Measurements from ENCODE around the gene LEP.

Gene LEP

DNA sequence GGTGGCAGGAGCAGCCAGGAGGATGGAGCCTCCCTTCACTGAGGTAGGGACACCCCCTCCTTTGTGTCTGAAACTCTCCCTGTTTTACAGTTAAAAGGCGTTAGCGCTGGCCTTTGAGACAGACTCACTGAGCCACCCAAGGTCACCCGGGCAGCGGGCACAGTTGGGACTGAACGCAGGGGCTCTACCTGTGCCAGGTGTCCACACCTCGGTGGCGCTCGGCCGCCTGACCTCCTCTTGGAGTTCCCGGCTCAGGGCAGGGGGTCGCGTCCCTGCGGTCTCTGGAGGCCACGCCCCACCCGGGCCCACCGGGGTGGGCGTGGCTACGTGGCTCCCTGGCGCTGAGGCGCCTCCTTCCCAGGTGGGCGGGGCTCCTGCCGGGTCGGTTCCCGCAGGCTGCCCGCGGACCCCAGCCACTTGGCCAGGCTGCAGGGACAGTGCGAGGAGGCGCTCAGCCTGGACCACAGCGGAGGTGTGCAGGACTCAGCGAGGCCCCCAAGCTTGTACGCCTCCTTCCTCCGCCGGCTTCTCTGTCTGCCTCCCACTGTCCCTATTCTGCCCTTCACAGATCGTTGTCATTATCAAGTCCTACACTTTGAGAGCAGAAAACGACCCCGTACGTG is 39.9 kb upstream of the LEP start:
- TF ChIP-seq, protein P1, sequence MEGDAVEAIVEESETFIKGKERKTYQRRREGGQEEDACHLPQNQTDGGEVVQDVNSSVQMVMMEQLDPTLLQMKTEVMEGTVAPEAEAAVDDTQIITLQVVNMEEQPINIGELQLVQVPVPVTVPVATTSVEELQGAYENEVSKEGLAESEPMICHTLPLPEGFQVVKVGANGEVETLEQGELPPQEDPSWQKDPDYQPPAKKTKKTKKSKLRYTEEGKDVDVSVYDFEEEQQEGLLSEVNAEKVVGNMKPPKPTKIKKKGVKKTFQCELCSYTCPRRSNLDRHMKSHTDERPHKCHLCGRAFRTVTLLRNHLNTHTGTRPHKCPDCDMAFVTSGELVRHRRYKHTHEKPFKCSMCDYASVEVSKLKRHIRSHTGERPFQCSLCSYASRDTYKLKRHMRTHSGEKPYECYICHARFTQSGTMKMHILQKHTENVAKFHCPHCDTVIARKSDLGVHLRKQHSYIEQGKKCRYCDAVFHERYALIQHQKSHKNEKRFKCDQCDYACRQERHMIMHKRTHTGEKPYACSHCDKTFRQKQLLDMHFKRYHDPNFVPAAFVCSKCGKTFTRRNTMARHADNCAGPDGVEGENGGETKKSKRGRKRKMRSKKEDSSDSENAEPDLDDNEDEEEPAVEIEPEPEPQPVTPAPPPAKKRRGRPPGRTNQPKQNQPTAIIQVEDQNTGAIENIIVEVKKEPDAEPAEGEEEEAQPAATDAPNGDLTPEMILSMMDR (conservative IDR thresholded peaks at IDR 0.05) = no peak
- no peak overlapping the region for H3K27ac ChIP-seq

DNA sequence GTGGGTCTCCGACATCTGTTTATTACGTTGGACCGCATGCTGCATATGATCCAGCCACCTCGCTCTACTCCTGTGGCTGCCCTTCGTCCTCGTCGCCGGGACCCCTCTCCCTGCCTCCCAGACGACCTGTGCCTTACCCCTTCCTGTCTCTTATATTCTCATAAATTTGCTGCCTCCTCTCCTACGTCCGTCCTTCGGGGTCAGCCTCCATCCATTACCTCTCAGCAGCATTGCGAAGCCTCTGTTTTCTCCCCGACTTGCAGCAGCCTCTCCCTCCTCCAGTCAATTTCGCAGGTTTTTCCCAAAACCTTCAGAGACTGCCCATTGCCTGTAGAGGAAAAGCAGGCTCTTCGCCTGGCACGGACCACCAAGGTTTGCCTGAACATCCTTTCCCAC is 39.4 kb upstream of the LEP start:
- TF ChIP-seq, protein P1 (conservative IDR thresholded peaks at IDR 0.05) = no peak
- H3K27ac ChIP-seq = no peak overlapping the region

DNA sequence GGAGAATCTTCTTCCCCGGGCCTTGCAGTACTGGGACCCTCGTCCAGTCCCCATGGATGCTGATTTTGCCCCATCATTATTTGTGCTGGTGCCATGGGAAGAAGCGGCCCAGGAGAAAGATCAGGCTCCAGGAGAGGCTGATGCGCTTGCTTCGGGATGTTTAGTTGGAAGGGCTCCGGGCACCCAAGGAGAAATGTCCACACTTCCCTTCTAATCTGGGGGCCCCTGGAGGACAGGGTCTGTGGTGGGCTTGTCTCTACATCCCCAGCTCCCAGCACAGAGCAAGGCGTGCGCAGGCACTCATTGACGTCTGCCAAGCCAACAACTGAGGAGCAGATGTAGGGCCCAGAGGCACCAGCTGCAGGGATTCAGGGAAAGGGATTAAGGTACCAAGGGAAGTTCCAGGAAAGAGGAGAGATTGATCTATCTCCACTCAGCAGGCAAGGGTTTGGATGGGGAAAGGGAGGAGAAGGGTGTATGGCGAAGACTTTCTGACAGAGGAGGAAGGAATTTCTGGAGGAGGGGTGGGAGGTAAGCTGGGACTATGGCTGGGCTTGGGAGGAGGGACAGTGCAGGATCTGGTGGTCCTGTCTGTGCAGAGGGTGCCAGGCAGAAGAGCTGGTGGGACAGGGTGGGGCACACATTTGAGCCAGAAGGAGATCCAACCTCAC is 38.7 kb upstream of the LEP start:
- TF ChIP-seq, protein P1 (conservative IDR thresholded peaks at IDR 0.05) = no peak

DNA sequence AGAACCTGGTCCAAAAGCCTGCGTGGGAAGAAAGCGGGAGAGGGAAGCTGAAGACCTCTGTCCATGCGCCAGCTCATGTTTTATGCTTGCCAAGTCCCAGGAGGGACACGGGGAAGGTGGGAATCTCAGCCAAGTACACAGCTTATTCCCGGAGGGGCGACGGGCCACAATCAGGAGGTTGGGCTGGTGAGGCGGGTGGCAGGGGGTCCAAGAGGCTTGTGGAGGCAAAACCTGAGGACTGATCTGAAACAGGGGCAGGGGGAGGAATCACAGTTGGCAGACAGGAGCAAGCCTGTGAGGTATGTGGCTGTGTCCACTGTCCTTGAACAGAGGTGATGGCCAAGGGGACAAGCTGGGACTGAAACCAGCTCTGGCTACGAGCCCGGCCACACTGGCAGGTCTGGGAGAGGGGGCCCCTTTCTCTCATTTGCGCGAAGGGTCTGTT is 38.0 kb upstream of the LEP start:
- H3K27ac ChIP-seq = no peak overlapping the region
- TF ChIP-seq, protein P1 (conservative IDR thresholded peaks at IDR 0.05) = no peak

More for the DNA sequence above, 38.7 kb upstream of the LEP start:
- H3K27ac ChIP-seq = no peak overlapping the region

DNA sequence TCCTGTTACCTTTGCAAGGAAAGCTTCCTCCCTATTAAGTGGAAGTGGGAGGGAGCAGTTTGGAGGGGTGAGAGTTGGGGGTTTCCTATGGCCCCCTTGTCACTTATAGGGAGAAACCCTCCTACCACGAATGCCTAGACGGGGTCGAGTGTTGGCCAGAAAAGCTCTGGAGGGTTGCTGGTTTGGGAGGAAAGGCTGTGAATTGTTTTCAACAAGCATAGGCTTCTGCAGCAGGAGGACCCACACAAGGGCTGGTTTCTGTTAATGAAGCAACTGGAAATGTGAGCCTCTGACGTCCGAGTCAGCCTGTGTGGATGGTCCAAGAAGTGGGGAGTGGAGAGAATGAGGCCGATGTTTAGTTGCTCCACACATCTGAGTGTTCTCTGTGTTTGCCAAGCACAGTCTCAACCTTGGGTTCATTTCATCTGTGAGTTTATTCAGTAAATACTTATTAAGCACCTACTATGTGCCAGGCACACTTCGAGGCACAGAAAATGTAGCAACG is 37.3 kb upstream of the LEP start:
- H3K27ac ChIP-seq = no peak overlapping the region
- TF ChIP-seq, protein P1 (conservative IDR thresholded peaks at IDR 0.05) = no peak

DNA sequence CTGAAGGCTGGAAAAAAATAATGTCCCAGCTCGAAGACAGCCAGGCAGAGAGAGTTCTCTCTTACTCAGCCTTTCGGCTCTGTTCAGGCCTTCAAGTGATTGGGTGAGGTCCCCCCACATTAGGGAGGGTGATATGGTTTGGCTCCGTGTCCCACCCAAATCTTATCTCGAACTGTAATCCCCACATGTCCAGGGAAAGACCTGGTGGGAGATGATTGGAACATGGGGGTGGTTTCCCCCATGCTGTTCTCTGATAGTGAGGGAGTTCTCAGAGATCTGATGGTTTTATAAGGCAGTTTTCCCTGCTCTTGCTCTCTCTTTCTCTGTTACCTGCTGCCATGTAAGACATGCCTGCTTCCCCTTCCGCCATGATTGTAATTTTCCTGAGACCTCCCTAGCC is 36.6 kb upstream of the LEP start:
- TF ChIP-seq, protein P1 (conservative IDR thresholded peaks at IDR 0.05) = no peak
- H3K27ac ChIP-seq = no peak overlapping the region

DNA sequence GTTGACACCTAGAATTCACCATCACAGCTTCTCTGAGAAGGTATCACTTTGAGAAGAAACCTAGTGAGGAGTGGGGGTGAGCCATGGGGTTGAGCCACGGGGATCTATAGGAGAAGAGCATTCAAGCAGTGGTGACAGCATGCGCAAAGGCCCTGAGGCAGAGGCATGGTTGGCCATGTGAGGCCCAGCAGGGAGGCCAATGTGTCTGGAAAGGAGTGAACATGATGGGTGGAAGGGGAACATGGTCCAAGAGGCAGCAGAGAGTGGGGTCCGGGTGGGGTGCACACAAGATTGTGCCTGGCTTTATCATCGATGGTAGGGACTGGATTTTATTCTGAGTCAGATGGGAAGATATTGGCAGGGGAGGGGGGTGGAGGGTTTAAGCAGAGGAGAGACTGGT is 36.0 kb upstream of the LEP start:
- TF ChIP-seq, protein P1 (conservative IDR thresholded peaks at IDR 0.05) = no peak
- no peak overlapping the region for H3K27ac ChIP-seq

Data from VCaP (cell line).